Measurements from ENCODE around the gene PRKCQ. TPM values are rescaled to one million over a fixed set of nuclear protein-coding genes. Genes with fewer than 3 reads are reported as not detected.

PRKCQ gene
- total RNA-seq, 1 experiment from 2014 or later, result 12.1 TPM

- no peak overlapping the region for H2BK5ac ChIP-seq (ENCODE audit: insufficient read length, low read length)
- H3K4ac ChIP-seq (ENCODE audit: low read depth, low read length), result no peak overlapping the region
- H3K18ac ChIP-seq (ENCODE audit: insufficient read length, low read depth, low read length), result no peak overlapping the region
- no peak overlapping the region for H4K91ac ChIP-seq (ENCODE audit: insufficient read length, low read depth, low read length)
- no peak overlapping the region for H3K9ac ChIP-seq (ENCODE audit: extremely low read depth, insufficient read length, low read length)
- DNase-seq, result no peak
- H3K56ac ChIP-seq (ENCODE audit: insufficient read length, low read depth, low read length), result no peak overlapping the region
- no peaks in the 10 kb centered on the region for H3K79me2 ChIP-seq (ENCODE audit: insufficient read depth, low read length)
- no peak for TF ChIP-seq CTCF (conservative IDR thresholded peaks at IDR 0.05)
- H3K23ac ChIP-seq (ENCODE audit: insufficient read length, low read depth, low read length), result no peak overlapping the region
- Mint-ChIP-seq H3K4me1 (no peaks in the 10 kb centered on the region), H3K27ac (no peak overlapping the region), H3K9me3 (no peaks in the 10 kb centered on the region), H3K4me3 (no peak overlapping the region), H3K27me3 (ENCODE audit: low read depth) (no peaks in the 10 kb centered on the region), H3K36me3 (ENCODE audit: insufficient read depth in 1 of 3, low read depth in 3 of 3) (peaks cover 0 to 9% (median 1%) of the 10 kb centered on the region in 3 experiments; a peak in 2 of 7 replicates)
- H4K20me1 ChIP-seq (ENCODE audit: control insufficient read depth, insufficient read depth, insufficient read length), result no peaks in the 10 kb centered on the region
- H3K27me3 ChIP-seq (ENCODE audit: insufficient read depth, low read length), result no peaks in the 10 kb centered on the region
- no peaks in the 10 kb centered on the region for H3K79me1 ChIP-seq (ENCODE audit: insufficient read depth, low read depth, low read length, poor library complexity, severe bottlenecking)
- H3K23me2 ChIP-seq (ENCODE audit: insufficient read length, low read depth, low read length, poor library complexity, severe bottlenecking), result no peaks in the 10 kb centered on the region
- no peak overlapping the region for H3K27ac ChIP-seq (ENCODE audit: insufficient read length, low read depth, low read length)
- no peak overlapping the region for H3K4me2 ChIP-seq (ENCODE audit: insufficient read depth, insufficient read length, low read length)
- no peak overlapping the region for H2AK5ac ChIP-seq (ENCODE audit: insufficient read length, low read length)
- no peak overlapping the region for H3K14ac ChIP-seq (ENCODE audit: insufficient read depth, low read length)
- H3K9me3 ChIP-seq (ENCODE audit: control insufficient read depth, low read depth, low read length), result no peaks in the 10 kb centered on the region
- H2BK20ac ChIP-seq (ENCODE audit: low read depth, low read length, poor library complexity, severe bottlenecking), result no peak overlapping the region
- no peak overlapping the region for H2BK12ac ChIP-seq (ENCODE audit: insufficient read length, low read depth, low read length)
- H3T11ph ChIP-seq (ENCODE audit: low read length), result no peak overlapping the region
- H4K8ac ChIP-seq (replicated peaks; ENCODE audit: insufficient read length, low read depth, low read length), result no peak overlapping the region
- H2BK120ac ChIP-seq (ENCODE audit: low read depth, low read length, poor library complexity, severe bottlenecking), result no peak overlapping the region
- no peaks in the 10 kb centered on the region for H3K4me1 ChIP-seq (ENCODE audit: insufficient read depth, low read length)
- no peak overlapping the region for H2AFZ ChIP-seq (ENCODE audit: low read length)
- H4K5ac ChIP-seq (ENCODE audit: insufficient read length, low read depth, low read length), result no peak overlapping the region
- no peak overlapping the region for H2BK15ac ChIP-seq (ENCODE audit: low read depth, low read length)
Measured at GRCh38 chr10:6499974-6500373, 80.1 kb downstream of the PRKCQ start.
